IPS DF 6.9 (cell line): ENCODE data around the gene SLC25A2.
"Not testable (repeated sequence)": the region's sequence is repeated elsewhere in the genome, so short reads cannot be mapped to it uniquely, and the experiment has no call there.

ENCODE experiments used
- DNase-seq: peaks from one replicate; pipeline ENCODE4 v3.0.0-alpha.2; 2013; ENCODE audit warnings: low read depth, low spot score
- H3K27ac ChIP-seq: one replicate; pipeline ENCODE4 v1.5.1; 2013; ENCODE audit warnings: low read length, control low read depth
- H3K27me3 ChIP-seq: 2 replicates; pipeline ENCODE4 v1.6.1; 2013; ENCODE audit warnings: mild to moderate bottlenecking, low read length; ENCODE audit not compliant: control insufficient read depth, insufficient read depth
- H3K36me3 ChIP-seq: 2 replicates; pipeline ENCODE4 v1.6.1; 2013; ENCODE audit warnings: low read length; ENCODE audit not compliant: control insufficient read depth, insufficient read depth
- H3K4me1 ChIP-seq: 2 replicates; pipeline ENCODE4 v1.6.1; 2013; ENCODE audit warnings: low read length; ENCODE audit not compliant: control insufficient read depth, insufficient read depth
- H3K4me3 ChIP-seq: 2 replicates; pipeline ENCODE4 v1.5.1; 2013; ENCODE audit warnings: mild to moderate bottlenecking, low read length
- H3K9me3 ChIP-seq: 2 replicates; pipeline ENCODE4 v1.6.1; 2013; ENCODE audit warnings: low read length, inconsistent platforms; ENCODE audit not compliant: control insufficient read depth, insufficient read depth
- WGBS: extraction: QIAGEN DNeasy Blood & Tissue Kit; methylation state at CpG from one replicate; pipeline ENCODE4 v1.1.7; 2013; ENCODE audit warnings: mixed read lengths, missing lambda C conversion rate; ENCODE audit not compliant: insufficient read length, insufficient coverage; 5-methylcytosine and 5-hydroxymethylcytosine counted together

SLC25A2 gene

GRCh38 chr5:141303756-141304155, at the start of gene SLC25A2:
Gene SLC25A2, minus strand, starts transcription at chr5:141304049. Its CDS starts 184 bp downstream, at chr5:141303865.
- no peak for DNase-seq
- no peak within 1 kb of the TSS for H3K4me3 ChIP-seq

GRCh38 chr5:141351591-141351990, 47.7 kb upstream of the SLC25A2 start:
- no CpG with 5 or more reads among the region's 36 CpGs for WGBS

More at GRCh38 chr5:141303756-141304155, at the start of gene SLC25A2:
- WGBS: no CpG with 5 or more reads among the region's 36 CpGs
- Histone ChIP-seq H3K4me1 (no peaks in the 10 kb centered on the region), H3K27ac (no peak within 1 kb of the TSS), H3K9me3 (no peaks in the 10 kb centered on the region; the same call in 1 of the 2 replicates), H3K27me3 (no peaks in the 10 kb centered on the region), H3K36me3 (no peaks in the 10 kb centered on the region)

GRCh38 chr5:141349917-141350619, 46.2 kb upstream of the SLC25A2 start, which contains the start of gene PCDHGB1:
Gene PCDHGB1, plus strand, starts transcription at chr5:141350099. Its CDS starts 162 bp downstream, at chr5:141350261.
- Histone ChIP-seq H3K36me3 (no peaks in the 10 kb centered on the region), H3K27ac (no peak within 1 kb of the TSS), H3K9me3 (no peaks in the 10 kb centered on the region; the same call in none of the 2 replicates), H3K4me3 (no peak within 1 kb of the TSS; the same call in 1 of the 2 replicates), H3K27me3 (no peaks in the 10 kb centered on the region), H3K4me1 (no peaks in the 10 kb centered on the region)
- over 99% methylated on average over 10 of the region's 29 CpGs for whole genome bisulfite sequencing
- DNase-seq: no peak

More at GRCh38 chr5:141351591-141351990, 47.7 kb upstream of the SLC25A2 start:
- Histone ChIP-seq H3K27ac (no peak overlapping the region), H3K36me3 (no peaks in the 10 kb centered on the region), H3K27me3 (no peaks in the 10 kb centered on the region), H3K4me1 (no peaks in the 10 kb centered on the region), H3K4me3 (no peak overlapping the region), H3K9me3 (no peaks in the 10 kb centered on the region; the same call in none of the 2 replicates)
- DNase-seq: no peak

GRCh38 chr5:141346017-141346416, 42.2 kb upstream of the SLC25A2 start:
- WGBS: no CpG with 5 or more reads among the region's 35 CpGs
- not testable (repeated sequence) for H3K4me3 ChIP-seq, H3K4me1 ChIP-seq, H3K36me3 ChIP-seq, H3K9me3 ChIP-seq, H3K27me3 ChIP-seq, H3K27ac ChIP-seq, DNase-seq

- no peaks in the 10 kb centered on the region; the same call in 1 of the 2 replicates for H3K9me3 ChIP-seq
- no peak overlapping the region for H3K27ac ChIP-seq
- DNase-seq: no peak
- H3K4me1 ChIP-seq: no peaks in the 10 kb centered on the region
- no CpG with 5 or more reads among the region's 20 CpGs for WGBS
- no peaks in the 10 kb centered on the region for H3K36me3 ChIP-seq
- H3K27me3 ChIP-seq: no peaks in the 10 kb centered on the region
- no peak overlapping the region for H3K4me3 ChIP-seq
Observed at GRCh38 chr5:141345327-141345726, 41.5 kb upstream of the SLC25A2 start.

GRCh38 chr5:141343953-141344463, 40.2 kb upstream of the SLC25A2 start:
- H3K27ac ChIP-seq: no peak overlapping the region
- no peaks in the 10 kb centered on the region for H3K4me1 ChIP-seq
- H3K4me3 ChIP-seq: no peak overlapping the region
- WGBS: no CpG with 5 or more reads among the region's 31 CpGs
- no peaks in the 10 kb centered on the region for H3K36me3 ChIP-seq
- H3K9me3 ChIP-seq: peaks cover 2% of the 10 kb centered on the region
- H3K27me3 ChIP-seq: no peaks in the 10 kb centered on the region
- no peak for DNase-seq

GRCh38 chr5:141343242-141343952, 39.5 kb upstream of the SLC25A2 start, which contains the start of gene PCDHGA3:
Gene PCDHGA3, plus strand, starts transcription at chr5:141343829. Its CDS starts 205 bp downstream, at chr5:141344034.
- no peaks in the 10 kb centered on the region for H3K4me1 ChIP-seq
- peaks cover 2% of the 10 kb centered on the region for H3K9me3 ChIP-seq
- no CpG with 5 or more reads among the region's 9 CpGs for WGBS
- no peak within 1 kb of the TSS for H3K27ac ChIP-seq
- no peaks in the 10 kb centered on the region for H3K27me3 ChIP-seq
- H3K36me3 ChIP-seq: no peaks in the 10 kb centered on the region
- no peak for DNase-seq
- no peak within 1 kb of the TSS for H3K4me3 ChIP-seq

GRCh38 chr5:141342773-141343172, 38.9 kb upstream of the SLC25A2 start:
- Histone ChIP-seq H3K4me3 (no peak overlapping the region), H3K4me1 (no peaks in the 10 kb centered on the region), H3K27ac (no peak overlapping the region), H3K9me3 (peaks cover 2% of the 10 kb centered on the region), H3K36me3 (no peaks in the 10 kb centered on the region), H3K27me3 (no peaks in the 10 kb centered on the region)
- no peak for DNase-seq
- WGBS: no CpG with 5 or more reads among the region's 1 CpG

GRCh38 chr5:141340781-141341354, 37.0 kb upstream of the SLC25A2 start:
- not testable (repeated sequence) for H3K36me3 ChIP-seq, H3K27me3 ChIP-seq, H3K4me3 ChIP-seq, H3K4me1 ChIP-seq, DNase-seq, H3K27ac ChIP-seq, H3K9me3 ChIP-seq
- no CpG with 5 or more reads among the region's 45 CpGs for WGBS
